WTC11 (cell line): ENCODE data around the gene IQCF2. TPM values are rescaled to one million over a fixed set of nuclear protein-coding genes. Genes with fewer than 3 reads are reported as not detected.

Experiments used
- ATAC-seq: fragments of 200-7000 bp; cut with Tn5 transposase; 2 replicates; pipeline ENCODE4 v1.10.0; 2021; ENCODE audit warnings: mild to moderate bottlenecking, moderate library complexity
- CTCF ChIA-PET: fragments of 300-600 bp; sonication (Branson Sonifier 250); formaldehyde crosslinking; loops from one replicate; lab custom pipeline; 2021; ENCODE audit warnings: antibody characterized with exemption; lab: Charles Lee
- POLR2A ChIA-PET: fragments of 350-600 bp; sonication (Branson Sonifier 250); formaldehyde crosslinking; loops from one replicate; lab custom pipeline; 2021; ENCODE audit warnings: antibody characterized with exemption; lab: Charles Lee
- DNase-seq: peaks from one replicate; pipeline ENCODE4 v3.0.0; 2021; ENCODE audit warnings: low spot score
- H3K27ac Mint-ChIP-seq: 2 replicates; pipeline ENCODE4 v1.8.0; 2021; ENCODE audit warnings: mixed read lengths
- H3K27me3 Mint-ChIP-seq: 2 replicates; pipeline ENCODE4 v1.8.0; 2021; ENCODE audit warnings: low read depth, mild to moderate bottlenecking, moderate library complexity, mixed read lengths
- H3K36me3 Mint-ChIP-seq: 2 replicates; pipeline ENCODE4 v1.8.0; 2021; ENCODE audit warnings: mixed read lengths
- H3K4me1 Mint-ChIP-seq: 2 replicates; pipeline ENCODE4 v1.8.0; 2022; ENCODE audit warnings: mixed read lengths
- H3K4me3 Mint-ChIP-seq: 2 replicates; pipeline ENCODE4 v1.8.0; 2021; ENCODE audit warnings: mild to moderate bottlenecking, moderate library complexity, mixed read lengths
- H3K9me3 Mint-ChIP-seq: 2 replicates; pipeline ENCODE4 v1.8.0; 2021; ENCODE audit warnings: mixed read lengths
- CBFB ChIP-seq: sonication (generic); formaldehyde crosslinking; IDR thresholded peaks from 2 replicates; pipeline ENCODE4 v1.8.1; 2022; ENCODE audit warnings: mild to moderate bottlenecking, low read depth, missing genetic modification reagents
- CREB1 ChIP-seq: sonication (generic); formaldehyde crosslinking; IDR thresholded peaks from 2 replicates; pipeline ENCODE4 v1.8.0; 2023; ENCODE audit warnings: mild to moderate bottlenecking, missing genetic modification reagents
- CREM ChIP-seq: sonication (generic); formaldehyde crosslinking; IDR thresholded peaks from 2 replicates; pipeline ENCODE4 v1.8.1; 2022; ENCODE audit warnings: mild to moderate bottlenecking, missing genetic modification reagents, moderate library complexity
- EMX1 ChIP-seq: fragments of 250-450 bp; sonication (Bioruptor Pico); IDR thresholded peaks from 2 replicates; pipeline ENCODE4 v1.8.0; 2021; ENCODE audit warnings: mild to moderate bottlenecking
- ETV6 ChIP-seq: sonication (generic); formaldehyde crosslinking; IDR thresholded peaks from 2 replicates; pipeline ENCODE4 v1.8.1; 2022; ENCODE audit warnings: mild to moderate bottlenecking, missing genetic modification reagents
- FOXK1 ChIP-seq: sonication (generic); formaldehyde crosslinking; IDR thresholded peaks from 2 replicates; pipeline ENCODE4 v1.8.0; 2022; ENCODE audit warnings: mild to moderate bottlenecking, moderate library complexity, missing genetic modification reagents
- GRHL2 ChIP-seq: fragments of 250-450 bp; sonication (Bioruptor Pico); IDR thresholded peaks from 2 replicates; pipeline ENCODE4 v1.8.0; 2022; ENCODE audit warnings: mild to moderate bottlenecking, moderate library complexity; ENCODE audit not compliant: insufficient replicate concordance, severe bottlenecking
- HMGA2 ChIP-seq: fragments of 250-450 bp; sonication (Bioruptor Pico); IDR thresholded peaks from 2 replicates; pipeline ENCODE4 v1.4.0; 2021; ENCODE audit warnings: mild to moderate bottlenecking, moderate library complexity
- IRF2 ChIP-seq: sonication (generic); formaldehyde crosslinking; IDR thresholded peaks from 2 replicates; pipeline ENCODE4 v1.8.0; 2022; ENCODE audit warnings: low read depth, missing genetic modification reagents, borderline replicate concordance
- MYBL2 ChIP-seq: sonication (generic); formaldehyde crosslinking; IDR thresholded peaks from 2 replicates; pipeline ENCODE4 v1.8.1; 2023; ENCODE audit warnings: mild to moderate bottlenecking, moderate library complexity, missing genetic modification reagents
- NFE2L1 ChIP-seq: sonication (generic); formaldehyde crosslinking; IDR thresholded peaks from 2 replicates; pipeline ENCODE4 v1.8.1; 2023; ENCODE audit warnings: missing genetic modification reagents
- NFYB ChIP-seq: sonication (generic); formaldehyde crosslinking; conservative IDR thresholded peaks from 2 replicates; pipeline ENCODE4 v1.8.0; 2022; ENCODE audit warnings: low read depth, missing genetic modification reagents
- NR2C2 ChIP-seq: sonication (generic); formaldehyde crosslinking; IDR thresholded peaks from 2 replicates; pipeline ENCODE4 v1.8.0; 2022; ENCODE audit warnings: mild to moderate bottlenecking, missing genetic modification reagents
- RELA ChIP-seq: sonication (generic); formaldehyde crosslinking; IDR thresholded peaks from 2 replicates; pipeline ENCODE4 v1.8.1; 2022; ENCODE audit warnings: missing genetic modification reagents, mild to moderate bottlenecking, borderline replicate concordance
- RORB ChIP-seq: fragments of 250-450 bp; sonication (Bioruptor Pico); IDR thresholded peaks from 2 replicates; pipeline ENCODE4 v1.9.0; 2021; ENCODE audit warnings: mild to moderate bottlenecking
- TEAD4 ChIP-seq: sonication (generic); formaldehyde crosslinking; IDR thresholded peaks from 2 replicates; pipeline ENCODE4 v1.8.0; 2022; ENCODE audit warnings: mild to moderate bottlenecking, missing genetic modification reagents
- TP53 ChIP-seq: sonication (generic); formaldehyde crosslinking; IDR thresholded peaks from 2 replicates; pipeline ENCODE4 v1.8.1; 2023; ENCODE audit warnings: mild to moderate bottlenecking, missing genetic modification reagents
- ZBTB21 ChIP-seq: sonication (generic); formaldehyde crosslinking; IDR thresholded peaks from 2 replicates; pipeline ENCODE4 v1.8.1; 2023; ENCODE audit warnings: mild to moderate bottlenecking, missing genetic modification reagents, borderline replicate concordance
- ZNF121 ChIP-seq: sonication (generic); formaldehyde crosslinking; IDR thresholded peaks from 2 replicates; pipeline ENCODE4 v1.8.0; 2023; ENCODE audit warnings: missing genetic modification reagents
- ZNF232 ChIP-seq: sonication (generic); formaldehyde crosslinking; IDR thresholded peaks from 2 replicates; pipeline ENCODE4 v1.8.0; 2022; ENCODE audit warnings: mild to moderate bottlenecking, missing genetic modification reagents
- ZNF423 ChIP-seq: fragments of 250-450 bp; sonication (Bioruptor Pico); IDR thresholded peaks from 2 replicates; pipeline ENCODE4 v2.1.2; 2022; ENCODE audit warnings: mild to moderate bottlenecking, moderate library complexity
- total RNA-seq: library from RNA; stranded (reverse); gene quantifications from 3 replicates; pipeline ENCODE4 v1.2.3, GENCODE V29; 2021
- TF ChIP-seq, protein P1 (sequence below): fragments of 250-450 bp; sonication (Bioruptor Pico); IDR thresholded peaks from 2 replicates; pipeline ENCODE4 v1.9.0; 2021; ENCODE audit warnings: moderate library complexity, mild to moderate bottlenecking, inconsistent platforms, borderline replicate concordance
- TF ChIP-seq, protein P2 (sequence below): fragments of 250-450 bp; sonication (Bioruptor Pico); conservative IDR thresholded peaks from 2 replicates; pipeline ENCODE4 v1.9.0; 2021; ENCODE audit warnings: mild to moderate bottlenecking
- TF ChIP-seq, protein P3 (sequence below): sonication (generic); formaldehyde crosslinking; IDR thresholded peaks from 2 replicates; pipeline ENCODE4 v1.8.0; 2022; ENCODE audit warnings: mild to moderate bottlenecking, missing genetic modification reagents
- TF ChIP-seq, protein P4 (sequence below): sonication (generic); formaldehyde crosslinking; IDR thresholded peaks from 2 replicates; pipeline ENCODE4 v1.8.0; 2022; ENCODE audit warnings: missing genetic modification reagents
- TF ChIP-seq, protein P5 (sequence below): sonication (generic); formaldehyde crosslinking; conservative IDR thresholded peaks from 2 replicates; pipeline ENCODE4 v1.8.1; 2022; ENCODE audit warnings: mild to moderate bottlenecking, missing genetic modification reagents
- TF ChIP-seq, protein P6 (sequence below): sonication (generic); formaldehyde crosslinking; IDR thresholded peaks from 2 replicates; pipeline ENCODE4 v1.8.0; 2022; ENCODE audit warnings: mild to moderate bottlenecking, missing genetic modification reagents
- TF ChIP-seq, protein P7 (sequence below): sonication (generic); formaldehyde crosslinking; IDR thresholded peaks from 2 replicates; pipeline ENCODE4 v1.8.1; 2022; ENCODE audit warnings: mild to moderate bottlenecking, moderate library complexity, missing genetic modification reagents

IQCF2 gene
- total RNA-seq, 1 experiment from 2014 or later = not detected

DNA sequence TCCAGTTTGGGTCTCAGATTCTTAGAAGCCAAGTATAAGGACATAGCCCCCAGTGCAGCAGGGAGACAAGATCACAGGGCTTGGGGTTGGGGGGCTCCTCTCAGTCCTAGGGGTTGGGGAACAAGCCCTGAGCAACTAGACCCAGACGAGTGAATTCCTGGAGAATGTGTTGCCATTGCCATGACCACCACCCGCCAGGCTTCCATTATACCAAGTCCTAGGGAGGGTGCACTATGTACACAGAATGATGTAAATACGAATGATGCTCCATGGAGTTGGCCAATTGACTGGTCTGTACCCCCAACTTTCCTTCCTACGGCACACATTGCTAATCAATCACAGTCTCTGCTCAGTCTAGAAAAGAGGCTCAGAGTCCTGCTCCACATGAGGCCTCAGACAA lies 33.0 kb downstream of the IQCF2 start:
- peaks cover 20% of the 10 kb centered on the region for H3K9me3 Mint-ChIP-seq
- ATAC-seq (no peak), DNase-seq (no peak)
- H3K27ac Mint-ChIP-seq = no peak overlapping the region
- TF ChIP-seq, protein P1, sequence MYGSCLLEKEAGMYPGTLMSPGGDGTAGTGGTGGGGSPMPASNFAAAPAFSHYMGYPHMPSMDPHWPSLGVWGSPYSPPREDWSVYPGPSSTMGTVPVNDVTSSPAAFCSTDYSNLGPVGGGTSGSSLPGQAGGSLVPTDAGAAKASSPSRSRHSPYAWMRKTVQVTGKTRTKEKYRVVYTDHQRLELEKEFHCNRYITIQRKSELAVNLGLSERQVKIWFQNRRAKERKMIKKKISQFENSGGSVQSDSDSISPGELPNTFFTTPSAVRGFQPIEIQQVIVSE (CRISPR knock-in tag) = no peak
- TF ChIP-seq, protein P2, sequence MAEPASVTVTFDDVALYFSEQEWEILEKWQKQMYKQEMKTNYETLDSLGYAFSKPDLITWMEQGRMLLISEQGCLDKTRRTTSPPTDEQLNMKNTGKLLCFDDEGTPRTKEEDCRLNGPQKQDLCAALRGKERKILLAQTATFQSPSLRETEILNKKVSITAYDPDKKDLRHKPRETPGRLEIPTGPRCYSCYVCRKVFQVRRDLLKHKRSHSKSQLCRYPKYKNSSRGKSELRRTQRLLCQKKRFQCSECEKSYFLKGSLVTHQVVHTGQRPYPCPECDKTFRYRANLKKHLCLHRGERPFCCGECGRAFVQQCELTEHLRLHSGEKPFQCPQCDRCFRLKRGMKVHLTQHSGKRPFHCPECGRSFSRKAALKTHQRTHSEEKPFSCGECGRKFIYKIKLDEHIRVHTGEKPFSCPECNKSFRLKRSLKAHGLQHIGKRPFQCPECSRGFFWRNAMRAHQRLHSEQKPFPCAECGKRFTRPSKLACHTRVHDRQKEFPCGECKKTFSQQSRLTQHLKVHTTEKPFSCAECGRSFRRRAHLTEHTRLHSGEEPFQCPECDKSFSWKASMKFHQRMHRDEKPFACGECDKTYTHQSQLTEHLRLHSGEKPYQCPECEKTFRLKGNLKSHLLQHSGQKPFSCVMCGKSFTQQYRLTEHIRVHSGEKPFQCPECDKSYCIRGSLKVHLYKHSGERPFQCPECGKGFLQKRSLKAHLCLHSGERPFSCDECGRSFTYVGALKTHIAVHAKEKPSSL = no peak
- no peak for TF ChIP-seq CREM (CRISPR knock-in tag)
- no peak for TF ChIP-seq TEAD4 (CRISPR knock-in tag)
- no peak for TF ChIP-seq HMGA2
- TF ChIP-seq, protein P3, sequence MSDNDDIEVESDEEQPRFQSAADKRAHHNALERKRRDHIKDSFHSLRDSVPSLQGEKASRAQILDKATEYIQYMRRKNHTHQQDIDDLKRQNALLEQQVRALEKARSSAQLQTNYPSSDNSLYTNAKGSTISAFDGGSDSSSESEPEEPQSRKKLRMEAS = no peak
- no peak for TF ChIP-seq NFE2L1
- no peak for TF ChIP-seq ZNF232
- no peak for TF ChIP-seq ETV6 (CRISPR knock-in tag)
- TF ChIP-seq ZNF121 (CRISPR knock-in tag) = no peak
- no peak for TF ChIP-seq ZNF423 (CRISPR knock-in tag)
- TF ChIP-seq RORB (CRISPR knock-in tag) = no peak
- TF ChIP-seq, protein P4, sequence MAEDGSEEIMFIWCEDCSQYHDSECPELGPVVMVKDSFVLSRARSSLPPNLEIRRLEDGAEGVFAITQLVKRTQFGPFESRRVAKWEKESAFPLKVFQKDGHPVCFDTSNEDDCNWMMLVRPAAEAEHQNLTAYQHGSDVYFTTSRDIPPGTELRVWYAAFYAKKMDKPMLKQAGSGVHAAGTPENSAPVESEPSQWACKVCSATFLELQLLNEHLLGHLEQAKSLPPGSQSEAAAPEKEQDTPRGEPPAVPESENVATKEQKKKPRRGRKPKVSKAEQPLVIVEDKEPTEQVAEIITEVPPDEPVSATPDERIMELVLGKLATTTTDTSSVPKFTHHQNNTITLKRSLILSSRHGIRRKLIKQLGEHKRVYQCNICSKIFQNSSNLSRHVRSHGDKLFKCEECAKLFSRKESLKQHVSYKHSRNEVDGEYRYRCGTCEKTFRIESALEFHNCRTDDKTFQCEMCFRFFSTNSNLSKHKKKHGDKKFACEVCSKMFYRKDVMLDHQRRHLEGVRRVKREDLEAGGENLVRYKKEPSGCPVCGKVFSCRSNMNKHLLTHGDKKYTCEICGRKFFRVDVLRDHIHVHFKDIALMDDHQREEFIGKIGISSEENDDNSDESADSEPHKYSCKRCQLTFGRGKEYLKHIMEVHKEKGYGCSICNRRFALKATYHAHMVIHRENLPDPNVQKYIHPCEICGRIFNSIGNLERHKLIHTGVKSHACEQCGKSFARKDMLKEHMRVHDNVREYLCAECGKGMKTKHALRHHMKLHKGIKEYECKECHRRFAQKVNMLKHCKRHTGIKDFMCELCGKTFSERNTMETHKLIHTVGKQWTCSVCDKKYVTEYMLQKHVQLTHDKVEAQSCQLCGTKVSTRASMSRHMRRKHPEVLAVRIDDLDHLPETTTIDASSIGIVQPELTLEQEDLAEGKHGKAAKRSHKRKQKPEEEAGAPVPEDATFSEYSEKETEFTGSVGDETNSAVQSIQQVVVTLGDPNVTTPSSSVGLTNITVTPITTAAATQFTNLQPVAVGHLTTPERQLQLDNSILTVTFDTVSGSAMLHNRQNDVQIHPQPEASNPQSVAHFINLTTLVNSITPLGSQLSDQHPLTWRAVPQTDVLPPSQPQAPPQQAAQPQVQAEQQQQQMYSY = no peak
- TF ChIP-seq GRHL2 (CRISPR knock-in tag) = no peak
- TF ChIP-seq, protein P5, sequence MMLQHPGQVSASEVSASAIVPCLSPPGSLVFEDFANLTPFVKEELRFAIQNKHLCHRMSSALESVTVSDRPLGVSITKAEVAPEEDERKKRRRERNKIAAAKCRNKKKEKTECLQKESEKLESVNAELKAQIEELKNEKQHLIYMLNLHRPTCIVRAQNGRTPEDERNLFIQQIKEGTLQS (CRISPR knock-in tag) = no peak
- ChIA-PET POLR2A (no interaction called here), CTCF (interaction anchor here (2.4 kb wide), 1 partner anchor 75 kb away, joined by 12 read pairs; no protein-coding TSS in a partner anchor)
- peaks cover 8% of the 10 kb centered on the region; the same call in 1 of the 2 replicates for H3K36me3 Mint-ChIP-seq
- peaks cover 5% of the 10 kb centered on the region for H3K27me3 Mint-ChIP-seq
- peaks cover 4% of the 10 kb centered on the region for H3K4me1 Mint-ChIP-seq
- H3K4me3 Mint-ChIP-seq = no peak overlapping the region

DNA sequence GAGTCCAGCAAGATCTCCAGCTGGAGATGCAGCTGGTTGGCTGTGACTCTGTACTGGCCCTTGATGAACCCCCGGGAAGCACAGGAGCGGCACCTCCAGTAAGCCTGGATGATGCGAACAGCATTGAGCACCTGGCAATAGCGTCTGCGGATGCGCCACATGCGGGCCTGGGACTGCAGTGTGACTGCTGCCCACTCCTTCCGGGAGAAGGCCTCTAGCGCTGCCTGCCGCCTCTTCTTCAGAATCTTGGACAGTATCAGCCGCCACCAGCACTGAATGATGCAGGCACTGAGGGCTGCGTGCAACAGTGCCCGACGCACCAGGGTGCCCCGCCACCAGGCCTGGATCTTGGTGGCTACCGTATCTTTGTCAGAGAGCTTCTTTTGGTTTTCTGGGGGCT lies 33.5 kb downstream of the IQCF2 start:
- TF ChIP-seq NR2C2 (CRISPR knock-in tag) (no peak), CBFB (CRISPR knock-in tag) (no peak), ZBTB21 (CRISPR knock-in tag) (no peak), FOXK1 (CRISPR knock-in tag) (no peak), EMX1 (CRISPR knock-in tag) (no peak), MYBL2 (no peak), NFE2L1 (no peak), HMGA2 (no peak), GRHL2 (CRISPR knock-in tag) (no peak), NFYB (CRISPR knock-in tag) (no peak), ETV6 (CRISPR knock-in tag) (no peak), TP53 (CRISPR knock-in tag) (no peak), IRF2 (CRISPR knock-in tag) (no peak), CREB1 (no peak), RELA (no peak)
- TF ChIP-seq, protein P6, sequence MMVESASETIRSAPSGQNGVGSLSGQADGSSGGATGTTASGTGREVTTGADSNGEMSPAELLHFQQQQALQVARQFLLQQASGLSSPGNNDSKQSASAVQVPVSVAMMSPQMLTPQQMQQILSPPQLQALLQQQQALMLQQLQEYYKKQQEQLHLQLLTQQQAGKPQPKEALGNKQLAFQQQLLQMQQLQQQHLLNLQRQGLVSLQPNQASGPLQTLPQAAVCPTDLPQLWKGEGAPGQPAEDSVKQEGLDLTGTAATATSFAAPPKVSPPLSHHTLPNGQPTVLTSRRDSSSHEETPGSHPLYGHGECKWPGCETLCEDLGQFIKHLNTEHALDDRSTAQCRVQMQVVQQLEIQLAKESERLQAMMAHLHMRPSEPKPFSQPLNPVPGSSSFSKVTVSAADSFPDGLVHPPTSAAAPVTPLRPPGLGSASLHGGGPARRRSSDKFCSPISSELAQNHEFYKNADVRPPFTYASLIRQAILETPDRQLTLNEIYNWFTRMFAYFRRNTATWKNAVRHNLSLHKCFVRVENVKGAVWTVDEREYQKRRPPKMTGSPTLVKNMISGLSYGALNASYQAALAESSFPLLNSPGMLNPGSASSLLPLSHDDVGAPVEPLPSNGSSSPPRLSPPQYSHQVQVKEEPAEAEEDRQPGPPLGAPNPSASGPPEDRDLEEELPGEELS (CRISPR knock-in tag) = no peak
- TF ChIP-seq, protein P7, sequence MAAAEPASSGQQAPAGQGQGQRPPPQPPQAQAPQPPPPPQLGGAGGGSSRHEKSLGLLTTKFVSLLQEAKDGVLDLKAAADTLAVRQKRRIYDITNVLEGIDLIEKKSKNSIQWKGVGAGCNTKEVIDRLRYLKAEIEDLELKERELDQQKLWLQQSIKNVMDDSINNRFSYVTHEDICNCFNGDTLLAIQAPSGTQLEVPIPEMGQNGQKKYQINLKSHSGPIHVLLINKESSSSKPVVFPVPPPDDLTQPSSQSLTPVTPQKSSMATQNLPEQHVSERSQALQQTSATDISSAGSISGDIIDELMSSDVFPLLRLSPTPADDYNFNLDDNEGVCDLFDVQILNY (CRISPR knock-in tag) = no peak
- TF ChIP-seq, protein P3 = no peak
- TF ChIP-seq, all 79 proteins: peak for 0
- peaks cover 5% of the 10 kb centered on the region for H3K27me3 Mint-ChIP-seq
- H3K4me3 Mint-ChIP-seq = no peak overlapping the region
- ATAC-seq = no peak
- ChIA-PET POLR2A (no interaction called here), CTCF (no interaction called here)
- peaks cover 4% of the 10 kb centered on the region for H3K4me1 Mint-ChIP-seq
- no peak overlapping the region for H3K27ac Mint-ChIP-seq
- peaks cover 8% of the 10 kb centered on the region; the same call in 1 of the 2 replicates for H3K36me3 Mint-ChIP-seq
- DNase-seq = no peak
- peaks cover 20% of the 10 kb centered on the region for H3K9me3 Mint-ChIP-seq
